Epithelial cell of prostate (primary cell): ENCODE data around the gene ARHGEF11.
"Not testable (repeated sequence)": the region's sequence is repeated elsewhere in the genome, so short reads cannot be mapped to it uniquely, and the experiment has no call there.

ENCODE experiments used
- DNase-seq: peaks from one replicate; pipeline ENCODE4 v3.0.0-alpha.2; 2011; ENCODE audit warnings: low read depth, low spot score
- H3K27ac ChIP-seq: fragments of 450-650 bp; 2 replicates; pipeline ENCODE4 v1.5.1; 2017; ENCODE audit warnings: mild to moderate bottlenecking

The ARHGEF11 gene

GRCh38 chr1:157056269-157056668, 10.7 kb upstream of the ARHGEF11 start:
- DNase-seq, result no peak
- H3K27ac ChIP-seq, result no peak overlapping the region

GRCh38 chr1:157055729-157056128, 10.2 kb upstream of the ARHGEF11 start:
- DNase-seq, H3K27ac ChIP-seq: not testable (repeated sequence)

- DNase-seq, result no peak
- no peak overlapping the region for H3K27ac ChIP-seq
These were observed 5.3 kb upstream of the ARHGEF11 start for GRCh38 chr1:157050836-157051235.

GRCh38 chr1:157047062-157047410, 1.5 kb upstream of the ARHGEF11 start:
- H3K27ac ChIP-seq, result no peak overlapping the region
- no peak for DNase-seq

GRCh38 chr1:157044326-157044725, 1.2 kb downstream of the ARHGEF11 start:
- no peak for DNase-seq
- H3K27ac ChIP-seq, result no peak overlapping the region

- no peak overlapping the region for H3K27ac ChIP-seq
- DNase-seq, result no peak
These were observed 1.9 kb downstream of the ARHGEF11 start for GRCh38 chr1:157043685-157044084.

- no peak overlapping the region for H3K27ac ChIP-seq
- DNase-seq, result no peak
These were observed 2.7 kb downstream of the ARHGEF11 start for GRCh38 chr1:157042846-157043245.

GRCh38 chr1:157040802-157041201, 4.7 kb downstream of the ARHGEF11 start:
- no peak overlapping the region for H3K27ac ChIP-seq
- DNase-seq, result no peak

GRCh38 chr1:157035121-157035520, 10.4 kb downstream of the ARHGEF11 start:
- no peak for DNase-seq
- no peak overlapping the region for H3K27ac ChIP-seq

- H3K27ac ChIP-seq, result no peak overlapping the region
- no peak for DNase-seq
These were observed 11.3 kb downstream of the ARHGEF11 start for GRCh38 chr1:157034137-157034800.

GRCh38 chr1:157033357-157033876, 12.1 kb downstream of the ARHGEF11 start:
- H3K27ac ChIP-seq, result no peak overlapping the region
- no peak for DNase-seq

GRCh38 chr1:157032303-157032702, 13.2 kb downstream of the ARHGEF11 start:
- DNase-seq, result no peak
- no peak overlapping the region for H3K27ac ChIP-seq

GRCh38 chr1:157030728-157031127, 14.8 kb downstream of the ARHGEF11 start:
- no peak overlapping the region for H3K27ac ChIP-seq
- no peak for DNase-seq

GRCh38 chr1:157028674-157029073, 16.9 kb downstream of the ARHGEF11 start:
- no peak for DNase-seq
- no peak overlapping the region for H3K27ac ChIP-seq

GRCh38 chr1:157025856-157026255, 19.7 kb downstream of the ARHGEF11 start:
- no peak for DNase-seq
- no peak overlapping the region for H3K27ac ChIP-seq

GRCh38 chr1:157025385-157025784, 20.2 kb downstream of the ARHGEF11 start:
- H3K27ac ChIP-seq, result no peak overlapping the region
- no peak for DNase-seq

- DNase-seq, result no peak
- no peak overlapping the region for H3K27ac ChIP-seq
These were observed 23.9 kb downstream of the ARHGEF11 start for GRCh38 chr1:157021688-157022087.

- DNase-seq, result no peak
- no peak overlapping the region for H3K27ac ChIP-seq
These were observed 26.1 kb downstream of the ARHGEF11 start for GRCh38 chr1:157019457-157019856.

GRCh38 chr1:157011845-157012244, 33.7 kb downstream of the ARHGEF11 start:
- no peak for DNase-seq
- no peak overlapping the region for H3K27ac ChIP-seq

- DNase-seq, result no peak
These were observed 37.0 kb downstream of the ARHGEF11 start for GRCh38 chr1:157008502-157008901.

GRCh38 chr1:157007306-157007705, 38.2 kb downstream of the ARHGEF11 start:
- H3K27ac ChIP-seq, result no peak overlapping the region
- DNase-seq, result no peak

More at GRCh38 chr1:157008502-157008901, 37.0 kb downstream of the ARHGEF11 start:
- no peak overlapping the region for H3K27ac ChIP-seq

GRCh38 chr1:157006676-157007075, 38.9 kb downstream of the ARHGEF11 start:
- no peak overlapping the region for H3K27ac ChIP-seq
- no peak for DNase-seq
